ENCODE measurements around the gene TAGLN3. TPM values are rescaled to one million over a fixed set of nuclear protein-coding genes. Genes with fewer than 3 reads are reported as not detected.

Gene TAGLN3
- total and polyA plus RNA-seq, 4 donors: not detected

DNA sequence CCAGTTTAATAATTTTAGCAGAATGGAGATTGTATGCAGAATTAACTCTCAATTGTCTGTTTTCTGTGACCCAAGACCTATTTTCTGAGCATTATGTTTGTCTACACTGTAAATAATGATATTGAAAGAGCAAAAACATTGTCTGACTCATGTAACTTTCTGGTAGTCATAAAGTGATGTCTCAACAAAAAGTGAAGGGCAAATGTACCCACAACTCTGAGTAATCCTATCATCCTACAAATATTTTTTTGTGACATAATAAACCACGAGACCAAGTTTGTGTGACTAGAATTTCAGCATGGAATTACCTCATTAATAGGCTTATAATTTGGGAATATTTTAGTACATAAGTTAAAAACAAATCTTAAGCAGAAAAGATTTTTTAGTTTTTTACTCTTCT, 35.3 kb upstream of the TAGLN3 start:
- no peaks in the 10 kb centered on the region for H3K27me3 ChIP-seq (ENCODE audit: control insufficient read depth in 4 of 4, insufficient read depth in 4 of 4, low read length in 3 of 4)

GRCh38 chr3:111965484-111965883, 33.2 kb upstream of the TAGLN3 start:
- Histone ChIP-seq H3K4me1 (ENCODE audit: control insufficient read depth in 4 of 4, insufficient read depth in 4 of 4, low read length in 3 of 4) (peaks cover 0 to 20% (median 11%) of the 10 kb centered on the region in 4 donors), H3K9ac (ENCODE audit: low read depth in 1 of 2, low read length in 2 of 2) (no peak overlapping the region), H3K4me3 (ENCODE audit: low read depth in 1 of 3, low read length in 3 of 3) (no peak overlapping the region), H3K27me3 (ENCODE audit: control insufficient read depth in 4 of 4, insufficient read depth in 4 of 4, low read length in 3 of 4) (no peaks in the 10 kb centered on the region), H3K36me3 (ENCODE audit: control insufficient read depth in 4 of 4, insufficient read depth in 3 of 4, low read depth in 1 of 4, low read length in 3 of 4) (peaks cover 3 to 29% (median 13%) of the 10 kb centered on the region in 4 donors), H3K9me3 (ENCODE audit: control insufficient read depth in 4 of 4, low read length in 3 of 4) (no peaks in the 10 kb centered on the region), H3K27ac (ENCODE audit: low read depth in 1 of 2, low read length in 2 of 2) (no peak overlapping the region)
- 90% methylated on average over 2 of the region's 2 CpGs for WGBS
- TF ChIP-seq ZBTB33 (IDR thresholded peaks at IDR 0.05): no peak
- no peak for TF ChIP-seq RAD21 (IDR thresholded peaks at IDR 0.05)
- TF ChIP-seq MAX (IDR thresholded peaks at IDR 0.05): no peak
- no peak for TF ChIP-seq ATF3 (IDR thresholded peaks at IDR 0.05)
- no peak for TF ChIP-seq YY1 (IDR thresholded peaks at IDR 0.05)
- no peak for TF ChIP-seq SP1 (IDR thresholded peaks at IDR 0.05)
- TF ChIP-seq EGR1 (IDR thresholded peaks at IDR 0.05; ENCODE audit: low read depth in 2 of 2): no peak
- no peak for TF ChIP-seq JUND (IDR thresholded peaks at IDR 0.05)
- no peak for TF ChIP-seq CTCF (IDR thresholded peaks at IDR 0.05; ENCODE audit: low read depth, low read length, missing input control)
- no peak for TF ChIP-seq HNF4G (IDR thresholded peaks at IDR 0.05)
- DNase-seq (ENCODE audit: low spot score): no peak

More for the DNA sequence above, 35.3 kb upstream of the TAGLN3 start:
- WGBS: 90% methylated on average over 1 of the region's 1 CpG
- H3K36me3 ChIP-seq (ENCODE audit: control insufficient read depth in 4 of 4, insufficient read depth in 3 of 4, low read depth in 1 of 4, low read length in 3 of 4): peaks cover 0 to 23% (median 16%) of the 10 kb centered on the region in 4 donors
- H3K27ac ChIP-seq (ENCODE audit: low read depth in 1 of 2, low read length in 2 of 2): no peak overlapping the region
- no peak for DNase-seq (ENCODE audit: low spot score)
- TF ChIP-seq FOXA1 (IDR thresholded peaks at IDR 0.05): no peak
- no peak overlapping the region for H3K4me3 ChIP-seq (ENCODE audit: low read depth in 1 of 3, low read length in 3 of 3)
- no peaks in the 10 kb centered on the region for H3K9me3 ChIP-seq (ENCODE audit: control insufficient read depth in 4 of 4, low read length in 3 of 4)
- no peak overlapping the region for H3K9ac ChIP-seq (ENCODE audit: low read depth in 1 of 2, low read length in 2 of 2)
- H3K4me1 ChIP-seq (ENCODE audit: control insufficient read depth in 4 of 4, insufficient read depth in 4 of 4, low read length in 3 of 4): peaks cover 0 to 16% (median 9%) of the 10 kb centered on the region in 4 donors

DNA sequence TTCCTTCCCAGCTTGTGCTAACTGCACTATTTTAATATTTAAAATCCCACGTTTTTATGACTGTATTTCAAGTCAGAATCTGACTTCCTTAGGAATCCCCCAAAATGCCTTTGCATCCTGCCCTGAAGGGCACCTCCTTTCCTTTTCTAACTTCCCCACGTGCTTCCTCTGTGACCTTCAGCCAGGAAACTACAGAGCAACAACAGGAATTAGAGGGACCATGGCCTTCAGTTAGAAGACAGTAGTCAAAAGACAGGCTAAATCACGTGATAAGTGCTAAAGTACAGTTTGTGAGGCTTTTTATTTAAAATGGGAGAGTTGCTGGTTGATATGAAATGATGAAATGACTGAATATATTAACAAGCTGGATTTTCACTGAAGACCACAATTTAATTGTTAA, 31.7 kb upstream of the TAGLN3 start:
- Histone ChIP-seq H3K4me3 (ENCODE audit: low read depth in 1 of 3, low read length in 3 of 3) (no peak overlapping the region), H3K9ac (ENCODE audit: low read depth in 1 of 2, low read length in 2 of 2) (no peak overlapping the region), H3K36me3 (ENCODE audit: control insufficient read depth in 4 of 4, insufficient read depth in 3 of 4, low read depth in 1 of 4, low read length in 3 of 4) (peaks cover 3 to 38% (median 13%) of the 10 kb centered on the region in 4 donors), H3K4me1 (ENCODE audit: control insufficient read depth in 4 of 4, insufficient read depth in 4 of 4, low read length in 3 of 4) (peaks cover 0 to 20% (median 11%) of the 10 kb centered on the region in 4 donors), H3K27me3 (ENCODE audit: control insufficient read depth in 4 of 4, insufficient read depth in 4 of 4, low read length in 3 of 4) (no peaks in the 10 kb centered on the region), H3K9me3 (ENCODE audit: control insufficient read depth in 4 of 4, low read length in 3 of 4) (no peaks in the 10 kb centered on the region), H3K27ac (ENCODE audit: low read depth in 1 of 2, low read length in 2 of 2) (peak overlapping the region; percentile 8 to 52)
- 18% methylated on average over 3 of the region's 3 CpGs for WGBS
- DNase-seq (ENCODE audit: low spot score): no peak
- TF ChIP-seq MAX (IDR thresholded peaks at IDR 0.05): peak; percentile 51
- no peak for TF ChIP-seq TAF1 (conservative IDR thresholded peaks at IDR 0.05)
- no peak for TF ChIP-seq HNF4A (conservative IDR thresholded peaks at IDR 0.05)
- TF ChIP-seq ZBTB33 (IDR thresholded peaks at IDR 0.05): no peak
- peak in 1 of 2 donors; percentile 23 for TF ChIP-seq EGR1 (IDR thresholded peaks at IDR 0.05; ENCODE audit: low read depth in 2 of 2)
- TF ChIP-seq GABPA (IDR thresholded peaks at IDR 0.05 in 1 of 2, conservative IDR thresholded peaks at IDR 0.05 in 1 of 2): no peak
- TF ChIP-seq FOXA2 (IDR thresholded peaks at IDR 0.05): no peak
- no peak for TF ChIP-seq CTCF (IDR thresholded peaks at IDR 0.05; ENCODE audit: low read depth, low read length, missing input control)
- TF ChIP-seq NR2F2 (IDR thresholded peaks at IDR 0.05): peak; percentile 84
- no peak for TF ChIP-seq YY1 (IDR thresholded peaks at IDR 0.05)
- no peak for TF ChIP-seq FOXA1 (IDR thresholded peaks at IDR 0.05)
- TF ChIP-seq RAD21 (IDR thresholded peaks at IDR 0.05): no peak
- no peak for TF ChIP-seq RXRA (IDR thresholded peaks at IDR 0.05)
